ENCODE results near the gene KLHL29.

The KLHL29 gene

GRCh38 chr2:23449413-23449812 lies 64.4 kb downstream of the KLHL29 start:
- DNase-seq (ENCODE audit: low read depth in 2 of 2) = no peak

DNA sequence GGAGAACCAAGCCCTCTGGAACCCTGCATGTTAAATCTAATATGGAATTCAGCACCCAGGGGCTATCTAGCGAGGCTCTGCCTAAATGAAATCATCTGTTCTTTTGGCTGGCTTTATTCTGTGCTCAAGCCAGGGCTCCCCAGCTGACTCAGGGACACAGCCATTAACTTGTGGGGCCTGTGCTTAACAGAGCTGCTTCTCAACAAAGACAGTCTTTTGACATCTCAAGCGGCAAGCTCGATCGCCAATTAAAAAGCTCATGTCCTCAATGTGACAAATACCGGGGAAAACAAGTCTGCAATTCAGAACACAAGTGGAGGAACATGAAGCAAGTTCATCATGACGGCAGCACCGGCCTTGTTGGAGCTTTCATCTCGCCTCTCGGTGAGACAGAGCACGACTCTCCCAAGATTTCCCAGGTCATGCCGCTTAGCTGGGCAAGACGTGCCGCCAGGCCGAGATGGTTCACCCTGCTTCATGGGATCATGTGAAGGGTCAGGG lies 64.9 kb downstream of the KLHL29 start:
- no peak for DNase-seq (ENCODE audit: low read depth in 2 of 2)

DNA sequence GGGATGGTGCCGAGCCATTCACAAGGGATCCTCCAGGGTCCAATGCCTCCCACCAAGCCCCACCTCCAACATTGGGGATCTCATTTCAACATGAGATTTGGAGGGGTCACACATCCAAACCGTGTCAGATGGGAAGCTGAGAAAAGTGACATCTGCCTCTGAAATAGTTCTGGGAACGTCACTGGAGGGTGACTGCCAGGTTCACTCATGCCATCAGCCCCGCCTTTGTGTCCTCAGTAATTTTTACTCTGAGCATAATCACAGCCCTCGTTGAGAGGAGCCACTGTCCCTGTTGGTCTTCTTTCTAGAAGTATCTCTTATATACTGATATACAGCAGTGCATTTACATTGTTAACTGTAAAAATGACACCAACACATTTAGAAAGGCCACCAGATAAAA lies 67.4 kb downstream of the KLHL29 start:
- no peak for DNase-seq (ENCODE audit: low read depth in 2 of 2)

DNA sequence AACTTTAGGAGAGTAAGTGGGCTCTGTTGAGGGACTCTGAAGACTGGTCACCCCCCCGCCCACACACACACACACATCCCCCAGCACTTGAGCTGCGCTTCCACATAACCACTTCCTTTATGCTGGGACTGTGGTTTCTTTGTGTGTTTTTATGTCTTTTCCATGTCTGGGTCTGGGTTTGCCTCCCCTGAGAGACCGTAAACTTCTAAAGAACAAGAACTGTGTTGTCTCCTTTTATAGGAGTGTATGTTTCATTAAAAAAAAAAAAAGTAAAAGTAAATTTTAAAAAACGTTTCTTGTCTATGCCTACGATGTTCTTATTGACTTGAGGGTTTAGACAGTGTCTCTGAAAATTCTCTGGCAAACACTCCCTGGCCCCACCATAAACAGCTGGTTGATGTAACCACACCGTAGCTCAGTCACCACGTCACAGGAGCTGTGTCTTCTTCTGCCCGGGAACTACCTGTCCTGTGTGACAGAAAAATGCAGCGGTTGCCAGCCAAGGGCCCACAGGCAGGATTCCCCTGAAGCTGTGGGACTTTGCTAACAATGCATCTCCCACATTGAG lies 68.0 kb downstream of the KLHL29 start:
- DNase-seq (ENCODE audit: low read depth in 2 of 2) = no peak

GRCh38 chr2:23453432-23453831 lies 68.5 kb downstream of the KLHL29 start:
- DNase-seq (ENCODE audit: low read depth in 2 of 2) = no peak

- DNase-seq (ENCODE audit: low read depth in 2 of 2) = no peak
These were observed 69.0 kb downstream of the KLHL29 start for GRCh38 chr2:23453836-23454460.

DNA sequence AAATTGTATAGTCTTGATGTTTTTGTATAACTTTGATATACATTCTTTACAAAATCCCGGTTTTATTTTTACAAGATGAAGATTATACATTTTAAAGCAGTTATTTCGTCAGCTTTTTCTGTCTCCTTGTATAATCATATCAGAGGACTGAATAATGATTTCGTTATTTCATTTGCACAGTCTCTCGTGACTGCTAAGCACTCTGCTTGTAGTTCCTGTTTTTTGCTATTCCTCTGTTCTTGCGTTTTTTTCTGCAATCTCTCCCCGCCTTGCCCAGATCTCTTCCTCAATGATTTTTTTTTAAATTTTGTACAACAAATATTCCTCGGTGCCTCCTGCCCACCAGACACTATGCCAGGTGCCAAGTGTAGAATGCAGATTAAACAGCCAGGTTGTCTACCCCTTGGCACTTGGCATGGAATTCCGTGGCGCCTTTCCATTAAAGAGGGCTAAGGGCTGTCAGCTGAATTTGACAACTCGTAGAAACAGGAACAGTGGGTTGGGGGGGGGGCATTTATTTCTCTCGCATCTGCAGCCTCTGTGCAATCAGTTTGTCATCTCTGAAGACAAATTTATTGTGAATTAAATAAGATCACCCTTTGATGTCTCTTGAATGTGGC lies 69.6 kb downstream of the KLHL29 start:
- no peak for DNase-seq (ENCODE audit: low read depth in 2 of 2)

- DNase-seq (ENCODE audit: low read depth in 2 of 2) = no peak
These were observed 71.4 kb downstream of the KLHL29 start for GRCh38 chr2:23456396-23456795.

GRCh38 chr2:23456881-23457760 lies 72.1 kb downstream of the KLHL29 start:
- DNase-seq (ENCODE audit: low read depth in 2 of 2) = no peak

DNA sequence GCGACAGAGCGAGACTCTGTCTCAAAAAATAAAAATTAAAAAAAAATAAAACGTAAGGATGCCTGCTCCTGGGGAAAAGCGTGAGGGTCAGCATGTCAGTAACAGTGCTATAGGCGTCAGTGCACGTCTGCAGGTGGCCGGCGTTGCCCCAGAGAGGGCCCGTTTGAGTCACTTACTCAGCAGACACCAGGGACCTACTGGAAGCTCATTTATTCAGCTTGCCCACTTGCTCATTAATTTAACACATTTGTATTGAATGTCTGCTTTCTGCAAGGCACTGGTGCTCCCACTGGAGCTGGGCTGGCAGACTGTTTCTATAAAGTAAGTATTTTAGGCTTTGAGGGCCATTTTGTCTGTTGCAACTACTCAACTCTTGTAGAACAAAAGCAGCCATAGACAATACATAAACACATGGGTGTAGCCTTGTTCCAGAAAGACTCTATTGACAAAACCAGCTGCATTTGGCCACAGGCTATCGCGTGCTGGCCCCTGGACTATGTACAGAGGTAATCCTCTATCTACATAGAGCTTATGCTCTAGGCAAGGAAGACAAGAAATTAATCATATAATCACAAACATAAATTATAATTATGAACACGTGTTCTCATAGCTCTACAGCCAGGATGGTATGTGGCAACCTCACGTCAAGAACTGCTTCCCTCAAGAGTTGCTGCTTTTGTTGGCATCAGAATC lies 73.2 kb downstream of the KLHL29 start:
- DNase-seq (ENCODE audit: low read depth in 2 of 2) = no peak

DNA sequence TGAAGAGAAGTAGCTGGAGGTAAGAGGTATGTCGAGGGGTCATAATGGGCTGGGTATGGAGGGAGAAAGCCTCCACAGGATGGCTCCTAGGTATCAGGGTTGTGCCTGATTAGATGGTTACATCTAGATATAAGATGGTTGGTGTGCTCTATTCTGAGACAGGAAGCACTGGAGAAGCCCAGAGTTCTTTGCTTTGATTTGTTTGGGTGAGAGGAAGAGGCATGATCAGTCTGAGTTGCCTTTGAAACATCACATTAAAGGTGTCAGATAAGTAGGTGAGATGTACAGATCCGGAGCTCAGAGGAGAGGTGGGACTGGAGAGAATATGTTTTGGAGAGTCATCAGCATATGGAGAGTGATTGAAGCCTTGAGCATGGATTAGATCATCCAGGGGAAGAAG lies 74.1 kb downstream of the KLHL29 start:
- DNase-seq (ENCODE audit: low read depth in 2 of 2) = no peak

GRCh38 chr2:23460228-23460627 lies 75.2 kb downstream of the KLHL29 start:
- DNase-seq (ENCODE audit: low read depth in 2 of 2) = no peak

GRCh38 chr2:23460993-23461392 lies 76.0 kb downstream of the KLHL29 start:
- no peak for DNase-seq (ENCODE audit: low read depth in 2 of 2)

- DNase-seq (ENCODE audit: low read depth in 2 of 2) = no peak
These were observed 79.2 kb downstream of the KLHL29 start for GRCh38 chr2:23464156-23464555.

- DNase-seq (ENCODE audit: low read depth in 2 of 2) = no peak
These were observed 80.0 kb downstream of the KLHL29 start for GRCh38 chr2:23464905-23465537.

GRCh38 chr2:23465936-23466335 lies 81.0 kb downstream of the KLHL29 start:
- no peak for DNase-seq (ENCODE audit: low read depth in 2 of 2)

DNA sequence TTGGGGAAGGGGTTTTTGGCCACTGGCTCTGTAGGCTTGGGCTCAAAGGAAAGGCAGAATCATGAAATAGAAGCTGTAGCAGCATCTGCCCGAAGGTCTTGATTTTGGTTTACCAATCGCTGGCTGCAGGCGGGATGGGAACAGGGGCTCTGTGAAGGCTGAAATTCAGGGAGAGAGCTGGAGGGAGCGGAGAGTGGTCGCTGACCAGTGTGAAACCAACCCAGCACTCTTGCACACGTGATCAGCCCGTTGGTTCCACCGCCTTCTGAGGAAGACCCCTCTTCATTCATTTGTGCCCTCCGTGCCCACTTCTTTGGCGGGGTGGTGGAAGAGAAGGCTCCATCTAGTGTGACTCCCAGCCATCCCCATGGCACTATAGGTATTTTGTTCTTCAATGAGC lies 82.6 kb downstream of the KLHL29 start:
- no peak for DNase-seq (ENCODE audit: low read depth in 2 of 2)

GRCh38 chr2:23468474-23469141 lies 83.6 kb downstream of the KLHL29 start:
- no peak for DNase-seq (ENCODE audit: low read depth in 2 of 2)

DNA sequence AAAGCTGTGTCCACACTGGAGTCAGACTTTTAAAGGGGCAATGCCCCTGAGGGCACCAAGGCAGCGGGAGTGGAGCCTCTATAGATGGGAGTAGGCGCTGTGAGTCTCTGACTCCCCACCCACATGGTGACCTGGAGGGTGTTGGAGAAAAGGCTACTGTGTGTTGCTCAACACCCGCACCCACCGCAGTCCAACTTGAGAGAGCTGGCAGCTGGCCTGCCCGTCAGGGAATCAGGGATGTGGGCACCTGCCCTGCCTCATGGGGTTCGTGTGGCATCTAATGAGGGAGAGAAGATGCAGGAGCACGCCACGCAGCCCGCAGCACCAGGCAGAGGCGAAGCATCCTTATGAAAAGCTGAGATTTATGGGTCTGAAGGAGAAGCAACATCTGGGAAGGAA lies 84.2 kb downstream of the KLHL29 start:
- DNase-seq (ENCODE audit: low read depth in 2 of 2) = no peak

- no peak for DNase-seq (ENCODE audit: low read depth in 2 of 2)
These were observed 90.1 kb downstream of the KLHL29 start for GRCh38 chr2:23475036-23475435.

- no peak for DNase-seq (ENCODE audit: low read depth in 2 of 2)
These were observed 90.5 kb downstream of the KLHL29 start for GRCh38 chr2:23475473-23475872.
